Stomach (tissue), 9 donors: ENCODE measurements around the gene MYH14. TPM values are rescaled to one million over a fixed set of nuclear protein-coding genes. Genes with fewer than 3 reads are reported as not detected.
A peak's percentile ranks its signal among the peaks of the same experiment; 100 is the strongest.

ENCODE experiments used
- DNase-seq, 2 donors: peaks; one replicate each; pipeline versions ENCODE4 v3.0.0 to v3.0.0-alpha.2; 2013 to 2019
- H3K27ac ChIP-seq, 5 donors: fragments of 200-600 bp in 4 of 5; sonication (generic) in 4 of 5; one replicate each; pipeline ENCODE4 v1.5.1; 2013 to 2019; ENCODE audit warnings: mild to moderate bottlenecking in 1 of 5, moderate library complexity in 1 of 5
- H3K27me3 ChIP-seq, 3 donors: fragments of 200-600 bp; sonication (generic); one replicate each; pipeline ENCODE4 v1.5.1; 2017 to 2019; ENCODE audit warnings: mixed run types in 1 of 3
- H3K36me3 ChIP-seq, 4 donors: fragments of 200-600 bp; sonication (generic); 1 replicate in 3 of 4; 2 replicates in 1 of 4; pipeline ENCODE4 v1.5.1; 2016 to 2019
- H3K4me1 ChIP-seq, 4 donors: fragments of 200-600 bp; sonication (generic); one replicate each; pipeline ENCODE4 v1.5.1; 2016 to 2019
- H3K4me3 ChIP-seq, 4 donors: fragments of 200-600 bp; sonication (generic) in 3 of 4; one replicate each; pipeline ENCODE4 v1.5.1; 2016 to 2019; ENCODE audit warnings: mild to moderate bottlenecking in 1 of 4
- H3K9me3 ChIP-seq, 4 donors: fragments of 200-600 bp; sonication (generic); one replicate each; pipeline ENCODE4 v1.5.1; 2016 to 2019
- EP300 ChIP-seq: sonication (generic); formaldehyde crosslinking; IDR thresholded peaks from one replicate; pipeline ENCODE4 v1.6.1; 2017; ENCODE audit warnings: antibody characterized with exemption
- POLR2A ChIP-seq, 4 donors: fragments of 450-650 bp; IDR thresholded peaks; one replicate each; pipeline ENCODE4 v1.6.1; 2016; ENCODE audit warnings: antibody characterized with exemption in 4 of 4, control low read depth in 2 of 4, mild to moderate bottlenecking in 1 of 4, moderate library complexity in 1 of 4
- POLR2AphosphoS5 ChIP-seq, 3 donors: sonication (generic); formaldehyde crosslinking; IDR thresholded peaks; one replicate each; pipeline ENCODE4 v1.6.1; 2016; ENCODE audit warnings: antibody characterized with exemption in 3 of 3
- WGBS, 5 donors: extraction: QIAGEN DNeasy Blood & Tissue Kit in 3 of 5; methylation state at CpG; one replicate each; pipeline versions ENCODE4 v1.1.5 to v1.1.7; 2013 to 2018; 5-methylcytosine and 5-hydroxymethylcytosine counted together
- intact Hi-C: fragments of 100-400 bp; cut with DNase I; formaldehyde crosslinking; loops from one replicate; pipeline ENCODE4 v1.15.1; 2023; ENCODE audit warnings: low total_unique reads
- polyA plus RNA-seq, 3 donors: library from polyadenylated mRNA; stranded (reverse); fragments of 200-250 nt; gene quantifications; one replicate each; pipeline ENCODE4 v1.2.3, GENCODE V29; 2013
- total RNA-seq, 5 donors: library from RNA; depleted of rRNA; stranded (reverse); fragments of >200 nt; gene quantifications; one replicate each; pipeline versions ENCODE4 v1.1.0 to v1.2.3, GENCODE V29; 2014 to 2016
- TF ChIP-seq, protein P1 (sequence below), 7 experiments: fragments of 450-650 bp in 4 of 7; fragments of 200-600 bp in 3 of 7; sonication (generic) in 3 of 7; IDR thresholded peaks; one replicate each; pipeline ENCODE4 v1.5.1; 2016 to 2019; ENCODE audit warnings: antibody characterized with exemption in 7 of 7, control low read depth in 2 of 7, mild to moderate bottlenecking in 1 of 7
- donor health status: healthy with polysubstance abuse.
- donor health status: Bipolar disorder and iron deficiency.
- donor health status: healthy.

Gene MYH14
- total and polyA plus RNA-seq, 8 donors: 21.6 to 392 (median 43.4) TPM

DNA sequence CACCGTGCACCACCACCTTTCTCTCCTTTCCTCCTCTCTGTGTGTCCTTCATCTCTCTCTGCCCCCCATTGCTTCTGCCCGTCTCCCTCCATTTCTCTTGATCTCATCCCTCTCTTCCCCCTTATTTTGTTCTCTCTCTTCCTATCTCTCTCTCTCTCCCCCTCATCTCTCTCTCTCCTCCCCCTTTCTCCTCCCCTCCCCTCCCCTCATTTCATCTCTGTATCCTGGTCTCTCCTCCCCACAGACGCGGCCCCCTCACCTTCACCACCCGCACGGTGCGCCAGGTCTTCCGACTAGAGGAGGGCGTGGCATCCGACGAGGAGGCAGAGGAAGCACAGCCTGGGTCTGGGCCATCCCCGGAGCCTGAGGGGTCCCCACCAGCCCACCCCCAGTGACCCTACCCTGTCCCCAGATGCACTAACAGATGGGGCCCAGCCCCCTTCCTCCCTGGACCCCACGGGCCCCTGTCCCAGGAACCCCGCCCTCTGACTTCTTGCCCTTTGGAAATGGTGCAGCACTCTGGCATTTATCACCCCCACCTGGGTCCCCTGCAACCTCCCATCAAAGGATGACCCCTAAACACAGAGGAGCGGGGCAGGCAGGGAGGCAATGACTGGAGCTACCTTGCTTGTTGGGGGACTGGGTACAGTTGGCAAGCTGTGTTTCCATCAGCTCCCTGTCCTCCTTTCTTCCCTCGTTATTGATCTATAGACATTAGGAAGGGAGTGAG, 106.1 kb downstream of the MYH14 start:
- H3K27ac ChIP-seq: no peak overlapping the region
- WGBS, 5 donors: 67 to 74% (median 72%) methylated on average over 13 to 16 of the region's 16 CpGs
- TF ChIP-seq, protein P1, sequence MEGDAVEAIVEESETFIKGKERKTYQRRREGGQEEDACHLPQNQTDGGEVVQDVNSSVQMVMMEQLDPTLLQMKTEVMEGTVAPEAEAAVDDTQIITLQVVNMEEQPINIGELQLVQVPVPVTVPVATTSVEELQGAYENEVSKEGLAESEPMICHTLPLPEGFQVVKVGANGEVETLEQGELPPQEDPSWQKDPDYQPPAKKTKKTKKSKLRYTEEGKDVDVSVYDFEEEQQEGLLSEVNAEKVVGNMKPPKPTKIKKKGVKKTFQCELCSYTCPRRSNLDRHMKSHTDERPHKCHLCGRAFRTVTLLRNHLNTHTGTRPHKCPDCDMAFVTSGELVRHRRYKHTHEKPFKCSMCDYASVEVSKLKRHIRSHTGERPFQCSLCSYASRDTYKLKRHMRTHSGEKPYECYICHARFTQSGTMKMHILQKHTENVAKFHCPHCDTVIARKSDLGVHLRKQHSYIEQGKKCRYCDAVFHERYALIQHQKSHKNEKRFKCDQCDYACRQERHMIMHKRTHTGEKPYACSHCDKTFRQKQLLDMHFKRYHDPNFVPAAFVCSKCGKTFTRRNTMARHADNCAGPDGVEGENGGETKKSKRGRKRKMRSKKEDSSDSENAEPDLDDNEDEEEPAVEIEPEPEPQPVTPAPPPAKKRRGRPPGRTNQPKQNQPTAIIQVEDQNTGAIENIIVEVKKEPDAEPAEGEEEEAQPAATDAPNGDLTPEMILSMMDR (IDR thresholded peaks at IDR 0.05): no peak
- TF ChIP-seq POLR2A (IDR thresholded peaks at IDR 0.05) (no peak), POLR2AphosphoS5 (IDR thresholded peaks at IDR 0.05) (no peak), EP300 (no peak)
- H3K27me3 ChIP-seq: peaks cover 8 to 67% (median 45%) of the 10 kb centered on the region in 3 donors
- peaks cover 0 to 11% (median 5%) of the 10 kb centered on the region in 4 donors for H3K4me1 ChIP-seq
- H3K4me3 ChIP-seq: no peak overlapping the region
- DNase-seq: no peak
- intact Hi-C loops: no loop called here
- no peaks in the 10 kb centered on the region for H3K9me3 ChIP-seq
- H3K36me3 ChIP-seq: peaks cover 0 to 40% (median 34%) of the 10 kb centered on the region in 4 donors

DNA sequence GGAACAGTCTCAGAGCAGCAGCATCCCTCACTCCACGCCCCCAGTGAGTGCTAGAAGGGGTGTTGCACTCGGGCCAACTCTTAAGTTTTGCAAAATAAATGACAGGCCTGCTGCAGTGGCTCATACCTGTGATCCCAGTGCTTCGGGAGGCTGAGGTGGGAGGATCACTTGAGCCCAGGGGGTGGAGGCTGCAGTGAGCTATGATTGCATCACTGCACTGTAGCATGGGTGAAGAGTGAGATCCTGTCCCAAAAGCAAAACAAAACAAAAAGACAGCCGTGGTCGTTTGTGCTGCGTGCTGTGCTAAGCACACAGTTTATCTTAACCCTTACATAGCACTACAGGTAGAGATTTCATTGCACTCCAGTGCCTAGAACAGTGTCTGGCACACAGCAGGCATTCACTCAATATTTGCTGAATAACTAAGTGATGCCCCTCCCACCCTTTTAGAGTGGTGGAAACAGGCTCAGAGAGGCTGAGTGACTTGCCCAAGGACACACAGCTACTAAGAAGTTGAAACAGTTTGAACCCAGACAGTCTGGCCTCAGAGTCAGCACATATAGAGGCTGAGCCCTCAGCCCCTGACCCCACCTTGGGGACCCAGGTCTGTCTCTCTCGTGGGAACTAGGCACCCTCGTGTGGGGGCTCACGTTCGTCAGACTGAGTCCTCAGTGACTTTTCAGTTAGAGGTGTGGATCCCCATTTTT, 107.5 kb downstream of the MYH14 start:
- DNase-seq: no peak
- H3K9me3 ChIP-seq: no peaks in the 10 kb centered on the region
- H3K4me3 ChIP-seq: no peak overlapping the region
- peaks cover 18 to 74% (median 59%) of the 10 kb centered on the region in 3 donors for H3K27me3 ChIP-seq
- TF ChIP-seq POLR2AphosphoS5 (IDR thresholded peaks at IDR 0.05) (no peak), EP300 (no peak), POLR2A (IDR thresholded peaks at IDR 0.05) (no peak)
- TF ChIP-seq, protein P1 (IDR thresholded peaks at IDR 0.05): no peak
- intact Hi-C loops: no loop called here
- WGBS, 5 donors: 39 to 48% (median 46%) methylated on average over 10 of the region's 10 CpGs
- H3K4me1 ChIP-seq: peaks cover 0 to 14% (median 5%) of the 10 kb centered on the region in 4 donors
- no peak overlapping the region for H3K27ac ChIP-seq
- H3K36me3 ChIP-seq: peaks cover 0 to 36% (median 26%) of the 10 kb centered on the region in 4 donors

DNA sequence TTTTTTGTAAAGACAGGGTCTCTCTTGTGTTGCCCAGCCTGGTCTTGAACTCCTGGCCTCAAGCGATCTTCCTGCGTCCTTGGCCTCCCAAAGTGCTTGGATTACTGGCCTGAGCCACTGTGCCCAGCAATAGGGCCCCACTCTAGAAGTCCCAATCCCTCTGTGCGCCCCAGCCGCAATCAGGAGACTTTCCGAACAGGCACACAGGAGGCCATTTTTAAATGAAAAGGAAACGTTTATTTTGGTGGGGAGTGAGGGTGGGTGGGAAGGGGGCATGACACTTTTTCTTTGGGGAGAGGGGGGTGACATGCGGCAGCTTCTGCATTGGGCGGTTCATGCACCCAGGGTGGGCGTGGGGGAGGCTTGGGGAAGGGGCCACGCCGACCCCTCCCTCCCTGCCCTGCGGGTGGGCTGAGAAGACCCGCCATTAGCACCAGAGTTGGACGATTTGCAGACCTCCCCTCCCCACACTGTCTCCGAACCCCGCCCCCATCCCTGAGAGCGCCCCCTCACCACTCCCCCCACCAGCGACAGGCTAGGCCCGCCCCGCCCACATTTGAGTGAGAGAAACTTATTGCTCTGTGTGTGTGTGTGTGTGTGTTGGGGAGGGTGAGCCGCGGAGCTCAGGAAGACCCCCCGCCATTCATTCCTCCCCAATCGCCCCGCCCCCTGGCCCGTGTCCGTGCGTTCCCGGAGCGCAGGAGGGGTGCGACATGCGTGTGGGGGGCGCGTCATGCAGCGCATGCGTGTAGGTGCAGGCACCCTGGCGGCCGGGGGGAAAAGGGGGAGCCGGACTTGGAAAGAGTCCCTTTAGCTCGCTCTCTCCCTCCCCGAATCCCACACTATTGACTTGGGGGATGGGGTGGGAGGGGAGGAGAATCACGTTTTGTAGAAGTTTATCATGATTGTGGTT, 108.6 kb downstream of the MYH14 start:
- Histone ChIP-seq H3K27ac (no peak overlapping the region), H3K9me3 (no peaks in the 10 kb centered on the region), H3K27me3 (peaks cover 18 to 84% (median 68%) of the 10 kb centered on the region in 3 donors), H3K4me1 (peaks cover 0 to 15% (median 5%) of the 10 kb centered on the region in 4 donors), H3K4me3 (no peak overlapping the region), H3K36me3 (peaks cover 0 to 32% (median 19%) of the 10 kb centered on the region in 4 donors)
- TF ChIP-seq EP300 (no peak), POLR2AphosphoS5 (IDR thresholded peaks at IDR 0.05) (no peak), POLR2A (IDR thresholded peaks at IDR 0.05) (no peak)
- TF ChIP-seq, protein P1 (IDR thresholded peaks at IDR 0.05): no peak
- peak in 1 of 2 donors; percentile 74 for DNase-seq
- WGBS, 5 donors: 2 to 6% (median 5%) methylated on average over 27 to 42 of the region's 42 CpGs
- intact Hi-C loops: no loop called here
